ENCODE measurements around the gene NAT14.
A peak's percentile ranks its signal among the peaks of the same experiment; 100 is the strongest.

Gene NAT14

GRCh38 chr19:55472463-55472862, 12.5 kb upstream of the NAT14 start:
- FAIRE-seq = no peak

- FAIRE-seq = no peak
Observed at GRCh38 chr19:55473225-55474012, 11.6 kb upstream of the NAT14 start.

GRCh38 chr19:55474269-55475265, 10.4 kb upstream of the NAT14 start:
- FAIRE-seq = no peak

- peak; percentile 60 for FAIRE-seq
Observed at GRCh38 chr19:55476100-55476775, 8.8 kb upstream of the NAT14 start, which contains the start of gene ZNF628. ZNF628 (plus strand) TSS chr19:55476617; CDS start chr19:55479911, 3,294 bp downstream.

GRCh38 chr19:55477905-55478304, 7.1 kb upstream of the NAT14 start:
- no peak for FAIRE-seq

GRCh38 chr19:55478364-55478763, 6.6 kb upstream of the NAT14 start:
- FAIRE-seq = no peak

- FAIRE-seq = no peak
Observed at GRCh38 chr19:55479045-55479444, 5.9 kb upstream of the NAT14 start.

- FAIRE-seq = no peak
Observed at GRCh38 chr19:55479451-55480230, 5.3 kb upstream of the NAT14 start.

- FAIRE-seq = no peak
Observed at GRCh38 chr19:55481148-55481793, 3.7 kb upstream of the NAT14 start.

- FAIRE-seq = no peak
Observed at GRCh38 chr19:55481794-55482155, 3.2 kb upstream of the NAT14 start.

- no peak for FAIRE-seq
Observed at GRCh38 chr19:55482156-55482961, 2.6 kb upstream of the NAT14 start.

GRCh38 chr19:55482967-55483705, 1.9 kb upstream of the NAT14 start:
- no peak for FAIRE-seq

- FAIRE-seq = no peak
Observed at GRCh38 chr19:55483706-55484592, 1.0 kb upstream of the NAT14 start.

- FAIRE-seq = no peak
Observed at GRCh38 chr19:55485439-55486011, 537 bp downstream of the NAT14 start.

GRCh38 chr19:55486043-55486970, 1.3 kb downstream of the NAT14 start:
- no peak for FAIRE-seq

GRCh38 chr19:55486971-55487923, 2.3 kb downstream of the NAT14 start:
- peak; percentile 88 for FAIRE-seq

Measured in G401.6 (cell line).